ENCODE measurements around the gene BTBD1.
A peak's percentile ranks its signal among the peaks of the same experiment; 100 is the strongest.

Gene BTBD1

GRCh38 chr15:82985688-82986441 is 81.2 kb downstream of the BTBD1 start, which contains the start of gene RAMAC:
RAMAC (plus strand) TSS chr15:82986210; CDS start chr15:82989019, 2,809 bp downstream.
- DNase-seq = peak; percentile 95 to 98

- no peak for DNase-seq
Measured at GRCh38 chr15:82980981-82981380, 86.1 kb downstream of the BTBD1 start.

DNA sequence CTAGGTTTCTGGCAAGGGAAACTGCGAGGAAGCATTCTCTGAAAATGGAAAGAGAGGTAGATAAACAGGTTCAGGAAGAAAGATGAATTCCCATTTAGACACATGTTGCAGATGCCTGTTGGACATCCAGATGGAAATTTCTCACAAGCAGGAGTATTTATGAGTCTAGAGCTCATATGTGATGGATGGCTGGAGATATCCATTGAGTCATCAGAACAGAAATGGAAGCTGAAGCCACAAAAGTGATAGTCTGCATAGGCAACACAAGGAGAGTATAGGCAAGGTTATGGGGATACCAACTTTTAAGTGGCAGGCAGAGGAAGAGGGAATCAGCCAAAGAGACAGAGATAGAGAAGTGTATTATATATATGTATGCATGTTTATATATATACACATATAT is 87.3 kb downstream of the BTBD1 start:
- no peak for DNase-seq

DNA sequence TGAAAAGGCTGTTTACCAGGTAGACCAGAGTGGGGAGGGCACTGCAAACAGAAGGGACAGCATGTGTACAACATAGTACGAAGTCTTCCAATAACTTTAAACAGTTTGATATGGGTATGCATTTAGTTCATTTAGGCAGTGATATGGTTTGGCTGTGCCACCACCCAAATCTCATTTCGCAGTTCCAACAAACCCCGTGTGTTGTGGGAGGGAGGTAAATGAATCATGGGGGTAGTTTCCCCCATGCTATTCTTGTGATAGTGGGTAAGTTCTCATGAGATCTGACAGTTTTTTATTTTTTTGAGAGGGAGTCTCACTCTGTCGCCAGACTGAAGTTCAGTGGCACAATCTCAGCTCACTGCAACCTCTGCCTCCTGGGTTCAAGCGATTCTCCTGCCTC is 88.6 kb downstream of the BTBD1 start:
- no peak for DNase-seq

DNA sequence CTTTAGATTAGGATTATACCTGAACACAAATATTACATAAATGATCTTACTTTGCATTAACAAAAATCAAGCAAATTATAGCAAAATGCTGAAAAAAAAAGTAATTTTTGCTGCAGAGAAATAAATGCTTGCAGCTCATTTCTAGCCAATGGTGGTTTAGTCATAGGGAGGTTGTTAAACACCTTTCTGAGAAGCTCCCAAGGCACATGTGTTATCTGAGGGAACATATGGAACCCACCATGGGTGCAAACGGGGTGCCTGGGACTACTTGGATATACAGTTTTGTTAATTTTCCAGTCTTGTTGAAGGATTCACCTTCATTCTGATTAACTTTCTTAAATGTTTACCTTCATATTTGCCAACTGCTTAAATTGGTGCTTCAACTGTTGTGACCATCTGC is 90.0 kb downstream of the BTBD1 start:
- DNase-seq = no peak

DNA sequence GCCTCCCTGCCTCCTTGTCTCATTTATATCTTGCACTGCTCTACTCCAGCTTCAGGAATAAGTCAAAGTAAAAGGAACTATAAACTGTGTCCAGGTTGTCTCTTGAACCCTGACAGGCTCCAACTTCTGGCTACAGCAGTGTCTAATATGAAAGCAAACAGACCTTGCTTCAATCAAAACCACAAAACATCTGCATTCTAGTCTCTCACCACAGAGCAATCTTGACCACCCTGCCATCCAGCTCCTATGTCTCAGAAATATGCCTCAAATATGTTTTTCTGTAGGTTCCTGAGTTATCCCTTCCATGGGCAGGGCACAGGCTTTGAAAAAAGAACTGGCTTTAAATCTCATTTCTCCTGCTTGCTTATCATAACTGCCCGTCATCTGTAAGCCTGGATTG is 94.1 kb downstream of the BTBD1 start:
- DNase-seq = no peak

DNA sequence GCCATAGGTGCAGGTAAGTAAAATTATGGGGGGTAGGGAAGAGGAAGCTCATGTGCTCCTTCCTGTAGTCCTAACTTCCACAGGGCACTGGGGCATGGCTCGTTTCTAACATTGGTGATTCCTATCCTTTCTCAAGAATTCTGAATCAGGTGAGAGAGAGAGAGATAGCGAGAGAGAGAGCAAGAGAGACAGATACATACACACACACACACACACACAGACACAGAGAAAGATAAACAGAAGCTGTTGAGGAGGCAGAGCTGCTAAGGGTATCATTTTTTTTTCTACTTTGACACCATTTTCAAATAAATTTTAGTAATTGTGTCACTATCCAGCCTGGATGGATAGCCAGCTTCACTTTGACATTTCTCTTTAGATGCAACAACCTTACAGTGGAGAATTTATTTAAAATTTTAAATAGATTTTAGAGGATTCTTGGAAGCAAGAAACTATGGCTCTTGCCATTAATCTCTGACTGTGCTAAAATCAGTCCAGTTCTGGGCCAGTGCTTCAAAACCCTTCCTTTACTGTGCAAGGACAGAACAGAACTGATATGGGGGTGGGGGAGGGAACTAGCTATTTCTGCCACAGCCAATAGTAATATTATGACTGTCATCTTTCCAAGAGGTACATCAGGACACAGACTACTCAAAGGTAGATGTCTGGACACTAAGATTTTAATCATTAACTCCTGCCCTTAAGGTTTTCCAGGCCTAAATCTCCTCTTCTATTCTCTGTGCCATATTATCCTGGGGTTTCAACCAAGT is 95.7 kb downstream of the BTBD1 start:
- DNase-seq = no peak

- no peak for DNase-seq
Measured at GRCh38 chr15:82970696-82971095, 96.4 kb downstream of the BTBD1 start.

GRCh38 chr15:82970078-82970686 is 96.9 kb downstream of the BTBD1 start:
- no peak for DNase-seq

DNA sequence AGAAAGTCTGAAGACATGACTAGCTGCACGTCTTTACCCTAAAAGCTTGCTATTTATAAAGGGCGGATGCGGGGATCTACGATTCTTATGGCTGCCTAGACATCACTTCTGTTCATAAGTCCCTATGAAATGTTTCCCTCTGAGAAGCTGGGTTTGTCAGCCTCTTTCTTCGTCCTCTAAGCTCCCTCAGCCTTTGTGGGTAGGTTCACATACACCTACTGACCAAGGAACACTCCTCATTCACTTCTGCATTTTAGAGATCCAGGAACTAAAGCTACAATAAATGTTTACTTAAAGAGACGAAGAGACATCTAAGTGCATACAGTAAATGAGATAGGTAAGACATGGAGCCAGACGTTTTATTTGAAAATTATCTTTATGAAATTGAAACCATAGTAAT is 97.7 kb downstream of the BTBD1 start:
- DNase-seq = no peak

GRCh38 chr15:82968066-82968465 is 99.0 kb downstream of the BTBD1 start:
- DNase-seq = no peak

GRCh38 chr15:82966671-82967071 is 100.4 kb downstream of the BTBD1 start:
- no peak for DNase-seq

All from NCI-H524 (cell line).